H1 (cell line): ENCODE measurements around the gene ZNF70. TPM values are rescaled to one million over a fixed set of nuclear protein-coding genes. Genes with fewer than 3 reads are reported as not detected.

Experiments
- ASH2L ChIP-seq: fragments of 200-600, 300-600 bp; sonication (generic); IDR thresholded peaks from one replicate; pipeline ENCODE4 v1.7.1; 2017; ENCODE audit warnings: low read length
- CHD7 ChIP-seq: fragments of 300-600 bp; sonication (generic); IDR thresholded peaks from 2 replicates; pipeline ENCODE4 v1.7.1; 2012; ENCODE audit warnings: low read length, moderate library complexity, mild to moderate bottlenecking, inconsistent platforms; ENCODE audit not compliant: insufficient replicate concordance
- E2F6 ChIP-seq: IDR thresholded peaks from 2 replicates; pipeline ENCODE4 v1.6.1; 2012; ENCODE audit warnings: inconsistent platforms
- HDAC6 ChIP-seq: IDR thresholded peaks from one replicate; pipeline ENCODE4 v1.7.1; 2012; ENCODE audit warnings: low read depth, mild to moderate bottlenecking, inconsistent platforms, low read length, moderate library complexity
- JUN ChIP-seq: IDR thresholded peaks from 2 replicates; pipeline ENCODE4 v1.6.1; 2011; ENCODE audit warnings: low read depth, mild to moderate bottlenecking, improper control_type of control experiment, low read length
- JUND ChIP-seq: IDR thresholded peaks from 2 replicates; pipeline ENCODE4 v1.6.1; 2011; ENCODE audit warnings: mild to moderate bottlenecking, improper control_type of control experiment, low read length
- MAX ChIP-seq: IDR thresholded peaks from 2 replicates; pipeline ENCODE4 v1.6.1; 2012; ENCODE audit warnings: inconsistent platforms
- NANOG ChIP-seq: IDR thresholded peaks from 2 replicates; pipeline ENCODE4 v1.6.1; 2011; ENCODE audit warnings: low read length, low read depth, mild to moderate bottlenecking, inconsistent platforms; ENCODE audit not compliant: insufficient read depth, poor library complexity, severe bottlenecking
- SIX5 ChIP-seq: IDR thresholded peaks from 2 replicates; pipeline ENCODE4 v1.6.1; 2011; ENCODE audit warnings: mild to moderate bottlenecking, low read depth, low read length
- SRF ChIP-seq: IDR thresholded peaks from 2 replicates; pipeline ENCODE4 v1.6.1; 2011; ENCODE audit warnings: mild to moderate bottlenecking, low read depth, low read length, moderate library complexity
- YY1 ChIP-seq: IDR thresholded peaks from 2 replicates; pipeline ENCODE4 v1.6.1; 2011; ENCODE audit warnings: low read depth, mild to moderate bottlenecking, low read length
- polyA plus RNA-seq, 7 experiments: library from polyadenylated mRNA; depleted of rRNA in 3 of 7; stranded (reverse) in 5 of 7; unstranded in 2 of 7; fragments of >200 nt in 5 of 7; fragments of 200-250 nt in 2 of 7; gene quantifications; 1 replicate in 5 of 7; 2 replicates in 1 of 7; 4 replicates in 1 of 7; pipeline versions ENCODE4 v1.2.1 to v1.2.3, GENCODE V29; 2011 to 2013; ENCODE audit warnings: missing spikeins in 2 of 7, mixed read lengths in 2 of 7
- total RNA-seq: library from RNA; stranded (reverse); fragmentation: NEBNext Ultra II Directional; extraction: Animal tissue kit (Norgen Biotek cat#: 25700); gene quantifications from 2 replicates; pipeline ENCODE4 v1.2.1, GENCODE V29; 2021

Gene ZNF70
- total and polyA plus RNA-seq, 2 of the 8 experiments (the other 6 are each of a cell fraction or from before 2014, with no cell fraction given): 1.1 to 2.6 TPM

GRCh38 chr22:23704062-23704461, 46.9 kb downstream of the ZNF70 start (continued):
- no peak for TF ChIP-seq CHD7
- no peak for TF ChIP-seq SRF
- TF ChIP-seq HDAC6: no peak
- TF ChIP-seq YY1: no peak
- TF ChIP-seq ASH2L: no peak
- TF ChIP-seq MAX: no peak
- no peak for TF ChIP-seq JUN
- TF ChIP-seq NANOG: no peak
- no peak for TF ChIP-seq JUND
- no peak for TF ChIP-seq E2F6
- no peak for TF ChIP-seq SIX5
